Measurements from ENCODE around the gene IL23R.

The IL23R gene

GRCh38 chr1:67307251-67308060, 141.2 kb downstream of the IL23R start, which contains the start of gene IL12RB2:
Gene IL12RB2 (plus strand): TSS chr1:67307873. CDS start chr1:67320369, 12,496 bp downstream.
- peak; percentile 11 for DNase-seq (ENCODE audit: low spot score)

- DNase-seq (ENCODE audit: low spot score) = no peak
Measured at GRCh38 chr1:67308136-67308535, 141.9 kb downstream of the IL23R start.

Measured in CD4-positive, alpha-beta T cell treated with Interleukin-2 at 100 ng/mL for 4 hours (primary cell).